ACC112 (cell line): Measurements from ENCODE around the gene CARD10.

Source experiments
- H2AFZ ChIP-seq: fragments of 200-600 bp; sonication (generic); one replicate; pipeline ENCODE4 v1.6.0; 2017; ENCODE audit warnings: antibody characterized with exemption, low read length; ENCODE audit not compliant: unreplicated experiment
- H3K27ac ChIP-seq: fragments of 200-600 bp; sonication (generic); 2 replicates; pipeline ENCODE4 v1.5.1; 2014; ENCODE audit warnings: low read depth, mild to moderate bottlenecking, antibody characterized with exemption, low read length, moderate library complexity
- H3K27me3 ChIP-seq: fragments of 200-600 bp; sonication (generic); 2 replicates; pipeline ENCODE4 v1.6.1; 2014; ENCODE audit warnings: mild to moderate bottlenecking, antibody characterized with exemption, low read length, moderate library complexity, mixed read lengths; ENCODE audit not compliant: insufficient read depth
- H3K36me3 ChIP-seq: fragments of 200-600 bp; sonication (generic); 2 replicates; pipeline ENCODE4 v1.6.1; 2016; ENCODE audit warnings: mild to moderate bottlenecking, antibody characterized with exemption, low read length, moderate library complexity, mixed read lengths; ENCODE audit not compliant: insufficient read depth
- H3K4me1 ChIP-seq: fragments of 200-600 bp; sonication (generic); one replicate; pipeline ENCODE4 v1.6.1; 2016; ENCODE audit warnings: low read length, mixed read lengths; ENCODE audit not compliant: insufficient read depth, unreplicated experiment, control insufficient read depth
- H3K4me3 ChIP-seq: fragments of 200-600 bp; sonication (generic); 2 replicates; pipeline ENCODE4 v1.5.1; 2014; ENCODE audit warnings: mild to moderate bottlenecking, low read depth, low read length
- H3K79me2 ChIP-seq: fragments of 200-600 bp; sonication (generic); one replicate; pipeline ENCODE4 v1.6.0; 2016; ENCODE audit warnings: low read length; ENCODE audit not compliant: control insufficient read depth, unreplicated experiment, insufficient read depth

Gene CARD10

GRCh38 chr22:37442537-37442936, 76.7 kb downstream of the CARD10 start:
- H3K4me1 ChIP-seq: peaks cover 4% of the 10 kb centered on the region
- no peak overlapping the region for H3K4me3 ChIP-seq
- H2AFZ ChIP-seq: no peak overlapping the region
- no peaks in the 10 kb centered on the region for H3K79me2 ChIP-seq
- no peaks in the 10 kb centered on the region for H3K36me3 ChIP-seq
- H3K27me3 ChIP-seq: no peaks in the 10 kb centered on the region
- no peak overlapping the region for H3K27ac ChIP-seq

DNA sequence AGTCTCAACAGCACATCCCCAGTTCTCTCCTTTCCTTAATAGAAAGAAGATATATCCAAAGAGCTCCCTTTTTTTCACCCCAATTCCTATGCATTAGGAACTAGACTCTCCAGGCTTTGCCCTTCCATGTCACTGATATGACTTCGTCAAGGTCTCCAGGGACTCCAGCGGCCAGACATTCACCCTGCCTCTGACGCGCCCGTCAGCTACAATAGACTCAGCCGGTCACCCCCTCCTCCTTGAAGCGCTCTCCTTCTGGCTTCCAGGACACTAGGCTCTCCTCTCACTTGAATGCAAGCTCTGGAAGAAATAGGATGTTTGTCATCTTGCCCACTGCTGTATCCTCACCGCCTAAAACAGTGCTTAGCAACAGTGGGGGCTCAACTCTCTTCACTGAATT, 77.1 kb downstream of the CARD10 start:
- Histone ChIP-seq H3K79me2 (no peaks in the 10 kb centered on the region), H3K27ac (no peak overlapping the region), H3K4me3 (no peak overlapping the region), H3K4me1 (peaks cover 4% of the 10 kb centered on the region), H3K27me3 (no peaks in the 10 kb centered on the region), H2AFZ (no peak overlapping the region), H3K36me3 (no peaks in the 10 kb centered on the region)

- H2AFZ ChIP-seq: no peak overlapping the region
- H3K27me3 ChIP-seq: no peaks in the 10 kb centered on the region
- no peaks in the 10 kb centered on the region for H3K36me3 ChIP-seq
- peaks cover 4% of the 10 kb centered on the region for H3K4me1 ChIP-seq
- no peak overlapping the region for H3K27ac ChIP-seq
- H3K4me3 ChIP-seq: no peak overlapping the region
- no peaks in the 10 kb centered on the region for H3K79me2 ChIP-seq
These were observed 78.3 kb downstream of the CARD10 start for GRCh38 chr22:37440875-37441274.
